ENCODE measurements around the gene CFAP97. TPM values are rescaled to one million over a fixed set of nuclear protein-coding genes. Genes with fewer than 3 reads are reported as not detected.

The CFAP97 gene
- total and polyA plus RNA-seq, 8 donors: 25.7 to 46.0 (median 40.2) TPM

- Histone ChIP-seq H3K4me1 (peaks cover 0 to 6% of the 10 kb centered on the region in 2 donors), H3K27me3 (peaks cover 0 to 7% of the 10 kb centered on the region in 2 donors), H3K36me3 (peaks cover 0 to 6% of the 10 kb centered on the region in 2 donors), H3K4me3 (no peak overlapping the region), H3K27ac (no peak overlapping the region), H3K9me3 (no peaks in the 10 kb centered on the region)
- intact Hi-C loops (cut with DNase I): no loop called here
- no peak for ATAC-seq
- no peak for DNase-seq
- TF ChIP-seq CTCF (IDR thresholded peaks at IDR 0.05): no peak
Measured at GRCh38 chr4:185149392-185149791, 54.4 kb downstream of the CFAP97 start.

GRCh38 chr4:185145572-185145971, 58.2 kb downstream of the CFAP97 start:
- peaks cover 5 to 27% of the 10 kb centered on the region in 2 donors for H3K4me1 ChIP-seq
- peak overlapping the region in 1 of 2 donors; percentile 57 for H3K4me3 ChIP-seq
- no peak for ATAC-seq
- intact Hi-C loops (cut with DNase I): no loop called here
- no peaks in the 10 kb centered on the region for H3K9me3 ChIP-seq
- H3K27me3 ChIP-seq: peaks cover 0 to 42% of the 10 kb centered on the region in 2 donors
- peak in 1 of 4 donors; percentile 18 for DNase-seq
- no peak overlapping the region for H3K27ac ChIP-seq
- TF ChIP-seq CTCF (IDR thresholded peaks at IDR 0.05): no peak
- no peaks in the 10 kb centered on the region for H3K36me3 ChIP-seq

GRCh38 chr4:185144601-185145240, 59.1 kb downstream of the CFAP97 start:
- H3K9me3 ChIP-seq: no peaks in the 10 kb centered on the region
- intact Hi-C loops (cut with DNase I): no loop called here
- no peak overlapping the region for H3K27ac ChIP-seq
- peaks cover 0 to 42% of the 10 kb centered on the region in 2 donors for H3K27me3 ChIP-seq
- H3K36me3 ChIP-seq: no peaks in the 10 kb centered on the region
- H3K4me3 ChIP-seq: peak overlapping the region in 1 of 2 donors; percentile 57
- peak; percentile 3 for ATAC-seq
- H3K4me1 ChIP-seq: peaks cover 5 to 27% of the 10 kb centered on the region in 2 donors
- DNase-seq: no peak
- no peak for TF ChIP-seq CTCF (IDR thresholded peaks at IDR 0.05)

- ATAC-seq (peak; percentile 20), DNase-seq (peak in 3 of 4 donors; percentile 19 to 82 (median 47))
- peaks cover 5 to 27% of the 10 kb centered on the region in 2 donors for H3K4me1 ChIP-seq
- H3K9me3 ChIP-seq: no peaks in the 10 kb centered on the region
- TF ChIP-seq CTCF (IDR thresholded peaks at IDR 0.05): no peak
- intact Hi-C loops (cut with DNase I): no loop called here
- H3K36me3 ChIP-seq: no peaks in the 10 kb centered on the region
- no peak overlapping the region for H3K27ac ChIP-seq
- peak overlapping the region; percentile 57 to 66 for H3K4me3 ChIP-seq
- H3K27me3 ChIP-seq: peaks cover 0 to 42% of the 10 kb centered on the region in 2 donors
Measured at GRCh38 chr4:185143601-185143969, 60.2 kb downstream of the CFAP97 start.

GRCh38 chr4:185142912-185143600, 60.7 kb downstream of the CFAP97 start, which contains the start of gene SLC25A4:
Gene SLC25A4, plus strand, starts transcription at chr4:185143266. Its CDS starts 107 bp downstream, at chr4:185143373.
- peak; percentile 32 to 51 for TF ChIP-seq CTCF (IDR thresholded peaks at IDR 0.05)
- Histone ChIP-seq H3K36me3 (no peaks in the 10 kb centered on the region), H3K9me3 (no peaks in the 10 kb centered on the region), H3K27me3 (peaks cover 0 to 42% of the 10 kb centered on the region in 2 donors), H3K27ac (peak within 1 kb of the TSS; percentile 57 to 79), H3K4me1 (peaks cover 5 to 27% of the 10 kb centered on the region in 2 donors), H3K4me3 (peak within 1 kb of the TSS; percentile 57 to 66)
- DNase-seq: peak; percentile 68 to 90 (median 84)
- intact Hi-C loops (cut with DNase I): no loop called here
- ATAC-seq: peak; percentile 96
